Measurements from ENCODE around the gene MYZAP.
A peak's percentile ranks its signal among the peaks of the same experiment; 100 is the strongest.

Gene MYZAP

GRCh38 chr15:57559875-57560274 is 31.8 kb upstream of the MYZAP start:
- TF ChIP-seq POLR2AphosphoS5 (IDR thresholded peaks at IDR 0.05; ENCODE audit: low read depth, low read length) = no peak
- TF ChIP-seq SPI1 (IDR thresholded peaks at IDR 0.05; ENCODE audit: low read depth, low read length) = no peak
- no peak for TF ChIP-seq PAX5 (IDR thresholded peaks at IDR 0.05; ENCODE audit: insufficient read depth, low read length, severe bottlenecking)
- no peak for TF ChIP-seq TAF1 (IDR thresholded peaks at IDR 0.05; ENCODE audit: low read depth, low read length)
- no peak for TF ChIP-seq POU2F2 (IDR thresholded peaks at IDR 0.05; ENCODE audit: low read depth, low read length)
- TF ChIP-seq POLR2A (IDR thresholded peaks at IDR 0.05; ENCODE audit: low read depth, low read length) = no peak
- FAIRE-seq (peak; percentile 69), DNase-seq (ENCODE audit: insufficient read length, low spot score) (peak; percentile 30)

GRCh38 chr15:57561041-57561711 is 30.5 kb upstream of the MYZAP start:
- DNase-seq (ENCODE audit: insufficient read length, low spot score) (peak; percentile 35), FAIRE-seq (peak; percentile 57)
- TF ChIP-seq POLR2AphosphoS5 (IDR thresholded peaks at IDR 0.05; ENCODE audit: low read depth, low read length) (no peak), POLR2A (IDR thresholded peaks at IDR 0.05; ENCODE audit: low read depth, low read length) (no peak), SPI1 (IDR thresholded peaks at IDR 0.05; ENCODE audit: low read depth, low read length) (peak; percentile 60), TAF1 (IDR thresholded peaks at IDR 0.05; ENCODE audit: low read depth, low read length) (no peak)

GRCh38 chr15:57562196-57562769 is 29.4 kb upstream of the MYZAP start:
- no peak for TF ChIP-seq PAX5 (IDR thresholded peaks at IDR 0.05; ENCODE audit: insufficient read depth, low read length, severe bottlenecking)
- TF ChIP-seq POLR2AphosphoS5 (IDR thresholded peaks at IDR 0.05; ENCODE audit: low read depth, low read length) = no peak
- no peak for TF ChIP-seq POU2F2 (IDR thresholded peaks at IDR 0.05; ENCODE audit: low read depth, low read length)
- TF ChIP-seq POLR2A (IDR thresholded peaks at IDR 0.05; ENCODE audit: low read depth, low read length) = no peak
- no peak for TF ChIP-seq SPI1 (IDR thresholded peaks at IDR 0.05; ENCODE audit: low read depth, low read length)
- TF ChIP-seq TAF1 (IDR thresholded peaks at IDR 0.05; ENCODE audit: low read depth, low read length) = no peak
- DNase-seq (ENCODE audit: insufficient read length, low spot score) = no peak
- no peak for FAIRE-seq

GRCh38 chr15:57563416-57563815 is 28.3 kb upstream of the MYZAP start:
- DNase-seq (ENCODE audit: insufficient read length, low spot score) (no peak), FAIRE-seq (no peak)
- TF ChIP-seq TAF1 (IDR thresholded peaks at IDR 0.05; ENCODE audit: low read depth, low read length) = no peak
- TF ChIP-seq SPI1 (IDR thresholded peaks at IDR 0.05; ENCODE audit: low read depth, low read length) = no peak
- TF ChIP-seq PAX5 (IDR thresholded peaks at IDR 0.05; ENCODE audit: insufficient read depth, low read length, severe bottlenecking) = no peak
- TF ChIP-seq POLR2A (IDR thresholded peaks at IDR 0.05; ENCODE audit: low read depth, low read length) = no peak
- no peak for TF ChIP-seq POU2F2 (IDR thresholded peaks at IDR 0.05; ENCODE audit: low read depth, low read length)
- TF ChIP-seq POLR2AphosphoS5 (IDR thresholded peaks at IDR 0.05; ENCODE audit: low read depth, low read length) = no peak

GRCh38 chr15:57565311-57565710 is 26.4 kb upstream of the MYZAP start:
- DNase-seq (ENCODE audit: insufficient read length, low spot score) = no peak
- TF ChIP-seq POLR2AphosphoS5 (IDR thresholded peaks at IDR 0.05; ENCODE audit: low read depth, low read length) (no peak), POLR2A (IDR thresholded peaks at IDR 0.05; ENCODE audit: low read depth, low read length) (no peak), PAX5 (IDR thresholded peaks at IDR 0.05; ENCODE audit: insufficient read depth, low read length, severe bottlenecking) (no peak), TAF1 (IDR thresholded peaks at IDR 0.05; ENCODE audit: low read depth, low read length) (no peak), POU2F2 (IDR thresholded peaks at IDR 0.05; ENCODE audit: low read depth, low read length) (no peak), SPI1 (IDR thresholded peaks at IDR 0.05; ENCODE audit: low read depth, low read length) (no peak)
- no peak for FAIRE-seq

- FAIRE-seq (no peak), DNase-seq (ENCODE audit: insufficient read length, low spot score) (no peak)
- TF ChIP-seq TAF1 (IDR thresholded peaks at IDR 0.05; ENCODE audit: low read depth, low read length) = no peak
- TF ChIP-seq POLR2A (IDR thresholded peaks at IDR 0.05; ENCODE audit: low read depth, low read length) = no peak
- TF ChIP-seq POLR2AphosphoS5 (IDR thresholded peaks at IDR 0.05; ENCODE audit: low read depth, low read length) = no peak
- TF ChIP-seq POU2F2 (IDR thresholded peaks at IDR 0.05; ENCODE audit: low read depth, low read length) = no peak
- TF ChIP-seq SPI1 (IDR thresholded peaks at IDR 0.05; ENCODE audit: low read depth, low read length) = no peak
- TF ChIP-seq PAX5 (IDR thresholded peaks at IDR 0.05; ENCODE audit: insufficient read depth, low read length, severe bottlenecking) = no peak
Observed at GRCh38 chr15:57566834-57567233, 24.9 kb upstream of the MYZAP start.

GRCh38 chr15:57567891-57568290 is 23.8 kb upstream of the MYZAP start:
- no peak for TF ChIP-seq TAF1 (IDR thresholded peaks at IDR 0.05; ENCODE audit: low read depth, low read length)
- TF ChIP-seq POU2F2 (IDR thresholded peaks at IDR 0.05; ENCODE audit: low read depth, low read length) = no peak
- no peak for TF ChIP-seq POLR2A (IDR thresholded peaks at IDR 0.05; ENCODE audit: low read depth, low read length)
- no peak for TF ChIP-seq PAX5 (IDR thresholded peaks at IDR 0.05; ENCODE audit: insufficient read depth, low read length, severe bottlenecking)
- no peak for TF ChIP-seq POLR2AphosphoS5 (IDR thresholded peaks at IDR 0.05; ENCODE audit: low read depth, low read length)
- no peak for TF ChIP-seq SPI1 (IDR thresholded peaks at IDR 0.05; ENCODE audit: low read depth, low read length)
- DNase-seq (ENCODE audit: insufficient read length, low spot score) (no peak), FAIRE-seq (no peak)

GRCh38 chr15:57568299-57568698 is 23.4 kb upstream of the MYZAP start:
- FAIRE-seq (no peak), DNase-seq (ENCODE audit: insufficient read length, low spot score) (no peak)
- TF ChIP-seq TAF1 (IDR thresholded peaks at IDR 0.05; ENCODE audit: low read depth, low read length) (no peak), POLR2AphosphoS5 (IDR thresholded peaks at IDR 0.05; ENCODE audit: low read depth, low read length) (no peak), POU2F2 (IDR thresholded peaks at IDR 0.05; ENCODE audit: low read depth, low read length) (no peak), POLR2A (IDR thresholded peaks at IDR 0.05; ENCODE audit: low read depth, low read length) (no peak), PAX5 (IDR thresholded peaks at IDR 0.05; ENCODE audit: insufficient read depth, low read length, severe bottlenecking) (no peak), SPI1 (IDR thresholded peaks at IDR 0.05; ENCODE audit: low read depth, low read length) (no peak)

GRCh38 chr15:57570340-57570739 is 21.4 kb upstream of the MYZAP start:
- FAIRE-seq (no peak), DNase-seq (ENCODE audit: insufficient read length, low spot score) (no peak)
- TF ChIP-seq TAF1 (IDR thresholded peaks at IDR 0.05; ENCODE audit: low read depth, low read length) (no peak), POLR2AphosphoS5 (IDR thresholded peaks at IDR 0.05; ENCODE audit: low read depth, low read length) (no peak), PAX5 (IDR thresholded peaks at IDR 0.05; ENCODE audit: insufficient read depth, low read length, severe bottlenecking) (no peak), POU2F2 (IDR thresholded peaks at IDR 0.05; ENCODE audit: low read depth, low read length) (no peak), POLR2A (IDR thresholded peaks at IDR 0.05; ENCODE audit: low read depth, low read length) (no peak), SPI1 (IDR thresholded peaks at IDR 0.05; ENCODE audit: low read depth, low read length) (no peak)

Measured in GM12891 (cell line).